DOHH2 (cell line): Measurements from ENCODE around the gene SMR3B.

Experiments
- CTCF ChIP-seq: fragments of 200-600 bp; sonication (generic); IDR thresholded peaks from one replicate; pipeline ENCODE4 v1.5.1; 2014; ENCODE audit warnings: antibody characterized with exemption, mild to moderate bottlenecking, low read depth, low read length; ENCODE audit not compliant: poor library complexity, severe bottlenecking
- EZH2phosphoT487 ChIP-seq: fragments of 200-600 bp; sonication (generic); IDR thresholded peaks from 2 replicates; pipeline ENCODE4 v1.6.1; 2017; ENCODE audit warnings: borderline replicate concordance, mild to moderate bottlenecking, antibody characterized with exemption, low read length, moderate library complexity, mixed read lengths

GRCh38 chr4:70372760-70373159, 10.2 kb upstream of the SMR3B start:
- TF ChIP-seq CTCF (no peak), EZH2phosphoT487 (no peak)
